IMR-90 (cell line): ENCODE data around the gene ATIC. TPM values are rescaled to one million over a fixed set of nuclear protein-coding genes. Genes with fewer than 3 reads are reported as not detected.

Experiments
- ATAC-seq: fragments of 200-7000 bp; cut with Tn5 transposase; 2 replicates; pipeline ENCODE4 v1.9.1; 2020; ENCODE audit warnings: low read depth, mild to moderate bottlenecking, moderate library complexity
- BruUV-seq: library from RNA; stranded (reverse); fragments of 400-500 nt; replicated peaks from 2 replicates; lab custom pipeline; 2021; lab: Mats Ljungman, UMichigan
- CTCF ChIA-PET: fragments of 300-600 bp; formaldehyde crosslinking; extraction: SDS; loops from one replicate; lab custom pipeline; 2021; ENCODE audit warnings: antibody characterized with exemption; lab: Yijun Ruan, JAX
- POLR2A ChIA-PET: fragments of 300-600 bp; sonication (Branson Sonifier 250); formaldehyde crosslinking; loops from one replicate; lab custom pipeline; 2022; ENCODE audit warnings: antibody characterized with exemption; ENCODE audit not compliant: unreplicated experiment; lab: Charles Lee
- DNase-seq: peaks from one replicate; pipeline ENCODE4 v3.0.0; 2013
- H2AFZ ChIP-seq: replicated peaks from 2 replicates; pipeline ENCODE3; 2013; ENCODE audit warnings: low read length, mild to moderate bottlenecking; ENCODE audit not compliant: poor library complexity
- H2AK5ac ChIP-seq: 2 replicates; pipeline ENCODE4 v1.6.1; 2013; ENCODE audit warnings: low read depth, low read length, inconsistent platforms
- H2AK9ac ChIP-seq: replicated peaks from 2 replicates; pipeline ENCODE3; 2013; ENCODE audit warnings: mild to moderate bottlenecking, low read depth, low read length, moderate library complexity; ENCODE audit not compliant: poor library complexity
- H2BK120ac ChIP-seq: 2 replicates; pipeline ENCODE4 v1.6.1; 2013; ENCODE audit warnings: low read depth, low read length, inconsistent platforms
- H2BK15ac ChIP-seq: 3 replicates; pipeline ENCODE4 v1.6.1; 2013; ENCODE audit warnings: low read depth, low read length, inconsistent platforms
- H2BK20ac ChIP-seq: 2 replicates; pipeline ENCODE4 v1.6.1; 2013; ENCODE audit warnings: low read depth, mild to moderate bottlenecking, inconsistent platforms, low read length, moderate library complexity
- H2BK5ac ChIP-seq: 2 replicates; pipeline ENCODE4 v1.6.1; 2013; ENCODE audit warnings: mild to moderate bottlenecking, low read depth, low read length, inconsistent platforms; ENCODE audit not compliant: poor library complexity, severe bottlenecking
- H3K14ac ChIP-seq: replicated peaks from 2 replicates; pipeline ENCODE4 v1.6.1; 2013; ENCODE audit warnings: low read depth, low read length, inconsistent platforms
- H3K18ac ChIP-seq: 2 replicates; pipeline ENCODE4 v1.6.1; 2013; ENCODE audit warnings: low read depth, low read length, control low read depth
- H3K23ac ChIP-seq: 2 replicates; pipeline ENCODE4 v1.6.1; 2013; ENCODE audit warnings: low read depth, low read length, inconsistent platforms
- H3K27ac ChIP-seq: 2 replicates; pipeline ENCODE4 v1.5.1; 2013; ENCODE audit warnings: mild to moderate bottlenecking, control low read depth, low read length; ENCODE audit not compliant: insufficient read depth
- H3K27me3 ChIP-seq: 2 replicates; pipeline ENCODE4 v1.6.1; 2013; ENCODE audit warnings: low read length; ENCODE audit not compliant: control insufficient read depth, insufficient read depth
- H3K36me3 ChIP-seq: 2 replicates; pipeline ENCODE4 v1.6.1; 2013; ENCODE audit warnings: low read length, mixed read lengths; ENCODE audit not compliant: control insufficient read depth, insufficient read depth
- H3K4ac ChIP-seq: 2 replicates; pipeline ENCODE4 v1.6.1; 2013; ENCODE audit warnings: low read depth, low read length, inconsistent platforms
- H3K4me1 ChIP-seq: 2 replicates; pipeline ENCODE4 v1.6.1; 2013; ENCODE audit warnings: low read length, mixed read lengths; ENCODE audit not compliant: control insufficient read depth, insufficient read depth
- H3K4me2 ChIP-seq: 2 replicates; pipeline ENCODE4 v1.6.1; 2013; ENCODE audit warnings: low read depth, mild to moderate bottlenecking, control low read depth, low read length, moderate library complexity
- H3K4me3 ChIP-seq: 2 replicates; pipeline ENCODE4 v1.5.1; 2013; ENCODE audit warnings: low read depth, mild to moderate bottlenecking, control low read depth, low read length, moderate library complexity; ENCODE audit not compliant: insufficient read depth
- H3K56ac ChIP-seq: 2 replicates; pipeline ENCODE4 v1.6.1; 2013; ENCODE audit warnings: low read length, inconsistent platforms; ENCODE audit not compliant: insufficient read depth; ENCODE audit errors: extremely low read depth
- H3K79me1 ChIP-seq, 2 experiments: 2 replicates each; pipeline ENCODE4 v1.6.1; 2013; ENCODE audit warnings: low read length in 2 of 2, inconsistent platforms in 1 of 2, low read depth in 1 of 2
- H3K9ac ChIP-seq: 2 replicates; pipeline ENCODE4 v1.6.1; 2013; ENCODE audit warnings: low read depth, low read length, control low read depth
- H3K9me1 ChIP-seq: 2 replicates; pipeline ENCODE4 v1.6.1; 2013; ENCODE audit warnings: low read length, inconsistent platforms; ENCODE audit not compliant: insufficient read depth
- H3K9me3 ChIP-seq: 2 replicates; pipeline ENCODE4 v1.6.1; 2013; ENCODE audit warnings: low read length; ENCODE audit not compliant: control insufficient read depth, insufficient read depth
- H4K20me1 ChIP-seq: 2 replicates; pipeline ENCODE4 v1.6.1; 2013; ENCODE audit warnings: low read length, inconsistent platforms; ENCODE audit not compliant: insufficient read depth
- H4K5ac ChIP-seq: 2 replicates; pipeline ENCODE4 v1.6.1; 2013; ENCODE audit warnings: mild to moderate bottlenecking, low read depth, low read length, control low read depth
- H4K8ac ChIP-seq, 2 experiments: 2 replicates each; pipeline ENCODE4 v1.6.1; 2013; ENCODE audit warnings: low read depth in 2 of 2, low read length in 2 of 2, control low read depth in 1 of 2, inconsistent platforms in 1 of 2
- H4K91ac ChIP-seq: 2 replicates; pipeline ENCODE4 v1.6.1; 2013; ENCODE audit warnings: low read depth, low read length, inconsistent platforms; ENCODE audit not compliant: insufficient read depth
- BHLHE40 ChIP-seq: fragments of 150-350 bp; IDR thresholded peaks from 2 replicates; pipeline ENCODE4 v1.6.1; 2016; ENCODE audit warnings: mild to moderate bottlenecking, low read depth, low read length
- CHD1 ChIP-seq: IDR thresholded peaks from 2 replicates; pipeline ENCODE4 v1.6.1; 2012; ENCODE audit warnings: low read depth, low read length, improper control_type of control experiment
- CTCF ChIP-seq: conservative IDR thresholded peaks from 2 replicates; pipeline ENCODE4 v1.5.1; 2012; ENCODE audit warnings: mild to moderate bottlenecking, low read depth, low read length, improper control_type of control experiment
- ELK1 ChIP-seq: fragments of 150-350 bp; IDR thresholded peaks from 2 replicates; pipeline ENCODE4 v1.6.1; 2016; ENCODE audit warnings: low read depth, mild to moderate bottlenecking, low read length, moderate library complexity, borderline replicate concordance
- MAFK ChIP-seq: IDR thresholded peaks from 2 replicates; pipeline ENCODE4 v1.6.1; 2012; ENCODE audit warnings: low read depth, low read length, improper control_type of control experiment
- MAZ ChIP-seq: IDR thresholded peaks from 2 replicates; pipeline ENCODE4 v1.6.1; 2012; ENCODE audit warnings: low read depth, mild to moderate bottlenecking, low read length, improper control_type of control experiment, moderate library complexity, borderline replicate concordance
- POLR2A ChIP-seq: IDR thresholded peaks from 2 replicates; pipeline ENCODE4 v1.6.1; 2012; ENCODE audit warnings: mild to moderate bottlenecking, low read depth, low read length
- WGBS, 2 experiments: methylation state at CpG; one replicate each; pipeline versions ENCODE4 v1.1.5 to v1.1.7; 2013; ENCODE audit warnings: missing lambda C conversion rate in 2 of 2; ENCODE audit not compliant: insufficient read length in 1 of 2; ENCODE audit errors: extremely low coverage in 2 of 2; 5-methylcytosine and 5-hydroxymethylcytosine counted together
- dilution Hi-C: fragments of 300-500 bp; cut with HindIII; formaldehyde crosslinking; loops from one replicate; pipeline ENCODE4 v1.14.3; 2018; ENCODE audit warnings: low sequenced_read_pairs; ENCODE audit not compliant: unreplicated experiment
- in situ Hi-C: fragments of 300-500 bp; cut with MboI; formaldehyde crosslinking; loops from 3 replicates; pipeline ENCODE4 v1.14.3; 2019; ENCODE audit warnings: low sequenced_read_pairs, inconsistent platforms, mixed read lengths
- intact Hi-C: fragments of 100-400 bp; cut with micrococcal nuclease; formaldehyde crosslinking; loops from 2 replicates; pipeline ENCODE4 v1.10.0; 2022
- polyA plus RNA-seq, 3 experiments: library from polyadenylated mRNA; depleted of rRNA; stranded (reverse); fragments of >200 nt; gene quantifications; 2 replicates each; pipeline ENCODE4 v1.2.3, GENCODE V29; 2012; ENCODE audit warnings: low replicate concordance in 1 of 3
- total RNA-seq: library from RNA; depleted of rRNA; stranded (reverse); fragments of >200 nt; gene quantifications from 2 replicates; pipeline ENCODE4 v1.2.3, GENCODE V29; 2012

ATIC gene
- total and polyA plus RNA-seq, 2 of the 4 experiments (the other 2 are of a cell fraction) = 30.5 to 101 TPM

GRCh38 chr2:215315301-215315700 is 3.4 kb downstream of the ATIC start:
- dilution Hi-C loops = no loop called here
- CTCF ChIA-PET = no interaction called here
- H3K18ac ChIP-seq = no peak overlapping the region

More at GRCh38 chr2:215315301-215315700, 3.4 kb downstream of the ATIC start:
- no peak overlapping the region for H3K23ac ChIP-seq
- no peak for DNase-seq
- peaks cover 3% of the 10 kb centered on the region; the same call in 1 of the 2 replicates for H3K4me1 ChIP-seq
- H4K91ac ChIP-seq = no peak overlapping the region
- H3K36me3 ChIP-seq = peaks cover 18% of the 10 kb centered on the region
- WGBS, 2 experiments = no CpG with 5 or more reads among the region's 2 CpGs
- no peak for ATAC-seq
- H4K8ac ChIP-seq = no peak overlapping the region
- H2AK5ac ChIP-seq = no peak overlapping the region
- no peaks in the 10 kb centered on the region for H4K20me1 ChIP-seq
- H3K4me3 ChIP-seq = no peak overlapping the region
- H3K9ac ChIP-seq = no peak overlapping the region
- no peaks in the 10 kb centered on the region for H3K9me3 ChIP-seq
- H3K56ac ChIP-seq = no peak overlapping the region
- H3K4me2 ChIP-seq = no peak overlapping the region
- no peaks in the 10 kb centered on the region for H3K27me3 ChIP-seq
- H4K5ac ChIP-seq = no peak overlapping the region
- no peak overlapping the region for H2AK9ac ChIP-seq
- H2BK15ac ChIP-seq = no peak overlapping the region
- TF ChIP-seq BHLHE40 = no peak
- TF ChIP-seq CHD1 = no peak
- no peak for TF ChIP-seq MAFK
- TF ChIP-seq ELK1 = no peak
- no peak for TF ChIP-seq POLR2A
- no peak for TF ChIP-seq MAZ
- no peak for TF ChIP-seq CTCF
- peaks cover 16 to 23% of the 10 kb centered on the region in 2 experiments for H3K79me1 ChIP-seq
- H2BK120ac ChIP-seq = no peak overlapping the region
- H2BK20ac ChIP-seq = no peak overlapping the region
- no peak overlapping the region for H3K27ac ChIP-seq
- no TSS peak for BruUV-seq
- in situ Hi-C loops (no loop called here), intact Hi-C loops (no loop called here)
- H3K4ac ChIP-seq = no peak overlapping the region
- no peak overlapping the region for H2AFZ ChIP-seq
- H3K9me1 ChIP-seq = peaks cover 3% of the 10 kb centered on the region; the same call in 1 of the 2 replicates
- no peak overlapping the region for H3K14ac ChIP-seq
- POLR2A ChIA-PET = no interaction called here
- H2BK5ac ChIP-seq = no peak overlapping the region
